GM06990 (cell line): ENCODE data around the gene USP14.

ENCODE experiments used
- DNase-seq: peaks from one replicate; pipeline ENCODE4 v3.0.0-alpha.2; 2011; ENCODE audit not compliant: insufficient read length; ENCODE audit errors: extremely low read depth
- H3K27me3 ChIP-seq: replicated peaks from 2 replicates; pipeline ENCODE4 v1.6.0; 2011; ENCODE audit warnings: low read length; ENCODE audit not compliant: control insufficient read depth, insufficient read depth
- H3K36me3 ChIP-seq: 2 replicates; pipeline ENCODE4 v1.5.1; 2011; ENCODE audit warnings: low read length; ENCODE audit not compliant: control insufficient read depth, insufficient read depth
- H3K4me3 ChIP-seq: replicated peaks from 2 replicates; pipeline ENCODE4 v1.5.1; 2011; ENCODE audit warnings: low read depth, mild to moderate bottlenecking, control low read depth, low read length
- TF ChIP-seq, protein P1 (sequence below): IDR thresholded peaks from 2 replicates; pipeline ENCODE4 v1.5.1; 2011; ENCODE audit warnings: low read length, control low read depth, mild to moderate bottlenecking, inconsistent platforms; ENCODE audit not compliant: insufficient read depth, poor library complexity, severe bottlenecking

USP14 gene

DNA sequence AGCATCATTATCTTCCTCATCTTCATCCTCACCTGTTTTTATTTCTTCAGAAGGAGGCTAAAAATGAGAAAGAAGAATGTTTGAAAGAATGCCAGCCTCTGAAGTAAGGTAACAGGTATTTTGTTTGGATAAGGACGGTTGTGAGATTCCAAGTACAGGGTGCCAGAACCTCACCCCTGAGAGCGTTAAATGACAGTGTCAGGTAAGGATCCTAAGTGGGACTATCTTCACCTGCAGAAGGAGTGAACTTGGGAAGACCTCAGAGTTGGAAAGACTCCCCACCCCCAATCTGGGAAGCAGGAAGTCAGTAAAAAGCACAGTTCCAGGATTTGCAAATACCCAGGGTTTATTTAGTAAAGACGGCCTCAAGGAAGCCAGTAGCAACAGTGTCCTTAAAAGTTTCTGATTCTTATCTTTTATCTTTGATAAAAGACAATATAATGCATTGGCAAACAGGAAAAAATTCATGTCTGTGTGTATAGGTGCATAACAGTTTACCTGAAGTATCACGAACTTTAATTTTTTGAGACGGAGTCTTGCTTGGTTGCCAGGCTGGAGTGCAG is 57.2 kb downstream of the USP14 start:
- peaks cover 14% of the 10 kb centered on the region for H3K36me3 ChIP-seq
- DNase-seq, result no peak
- TF ChIP-seq, protein P1, sequence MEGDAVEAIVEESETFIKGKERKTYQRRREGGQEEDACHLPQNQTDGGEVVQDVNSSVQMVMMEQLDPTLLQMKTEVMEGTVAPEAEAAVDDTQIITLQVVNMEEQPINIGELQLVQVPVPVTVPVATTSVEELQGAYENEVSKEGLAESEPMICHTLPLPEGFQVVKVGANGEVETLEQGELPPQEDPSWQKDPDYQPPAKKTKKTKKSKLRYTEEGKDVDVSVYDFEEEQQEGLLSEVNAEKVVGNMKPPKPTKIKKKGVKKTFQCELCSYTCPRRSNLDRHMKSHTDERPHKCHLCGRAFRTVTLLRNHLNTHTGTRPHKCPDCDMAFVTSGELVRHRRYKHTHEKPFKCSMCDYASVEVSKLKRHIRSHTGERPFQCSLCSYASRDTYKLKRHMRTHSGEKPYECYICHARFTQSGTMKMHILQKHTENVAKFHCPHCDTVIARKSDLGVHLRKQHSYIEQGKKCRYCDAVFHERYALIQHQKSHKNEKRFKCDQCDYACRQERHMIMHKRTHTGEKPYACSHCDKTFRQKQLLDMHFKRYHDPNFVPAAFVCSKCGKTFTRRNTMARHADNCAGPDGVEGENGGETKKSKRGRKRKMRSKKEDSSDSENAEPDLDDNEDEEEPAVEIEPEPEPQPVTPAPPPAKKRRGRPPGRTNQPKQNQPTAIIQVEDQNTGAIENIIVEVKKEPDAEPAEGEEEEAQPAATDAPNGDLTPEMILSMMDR, result no peak
- no peak overlapping the region for H3K4me3 ChIP-seq
- H3K27me3 ChIP-seq, result no peaks in the 10 kb centered on the region

DNA sequence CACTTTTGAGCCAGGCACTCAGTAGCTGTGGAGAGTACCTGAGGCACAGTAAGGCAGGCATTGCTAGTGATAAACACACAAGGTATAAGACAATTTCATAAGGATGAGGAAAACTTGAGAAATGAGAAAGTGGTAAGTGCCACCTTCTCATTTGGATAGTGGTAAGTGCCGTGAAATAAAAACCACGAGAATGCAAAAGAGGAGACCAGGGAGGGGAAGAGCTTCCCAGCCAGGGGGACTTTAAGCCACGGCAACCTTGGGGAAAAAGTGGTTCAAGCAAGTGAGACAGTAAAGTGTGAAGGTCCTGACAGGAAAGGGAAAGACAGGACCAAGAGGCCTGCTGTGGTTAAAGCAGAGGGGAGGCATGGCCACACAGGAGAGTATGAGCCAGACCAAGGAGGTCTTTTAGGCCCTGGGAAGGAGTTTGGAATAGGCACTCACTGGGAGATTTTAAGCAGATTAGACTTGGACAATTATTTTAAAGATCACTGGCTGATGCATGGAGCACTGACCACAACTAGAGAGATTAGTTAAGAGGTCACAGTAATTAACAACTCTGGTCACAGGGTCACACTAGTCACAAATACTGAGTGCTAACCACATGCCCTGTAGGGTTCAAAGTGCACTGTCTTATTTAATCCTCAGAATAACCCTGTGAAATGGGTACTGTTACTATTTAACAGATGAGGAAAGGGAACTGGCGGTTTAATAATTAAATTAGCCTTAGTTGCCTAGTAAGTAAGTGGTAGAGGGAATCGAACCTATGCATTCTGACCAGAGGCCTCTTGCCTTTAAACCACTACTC is 59.4 kb downstream of the USP14 start:
- Histone ChIP-seq H3K4me3 (no peak overlapping the region), H3K27me3 (no peaks in the 10 kb centered on the region), H3K36me3 (peaks cover 9% of the 10 kb centered on the region)
- TF ChIP-seq, protein P1, result no peak
- no peak for DNase-seq

DNA sequence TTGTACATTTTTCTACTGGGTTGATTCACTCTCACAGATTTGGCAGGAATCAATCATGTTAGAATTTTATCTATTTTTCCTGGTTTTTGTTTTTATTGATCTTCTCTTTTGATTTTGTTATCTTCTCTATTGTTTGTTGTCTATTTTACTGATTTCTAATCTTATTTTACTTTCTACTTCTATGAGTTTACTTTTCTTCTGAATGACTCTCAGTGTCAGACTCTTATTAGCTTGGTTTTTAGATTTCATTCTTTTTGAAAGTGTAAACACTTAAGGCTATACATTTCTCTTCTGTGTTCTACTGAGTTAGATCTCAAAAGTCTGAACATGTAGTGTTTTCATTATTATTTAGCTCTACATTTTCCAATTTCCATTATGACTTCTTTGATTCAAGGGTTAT is 62.4 kb downstream of the USP14 start:
- Histone ChIP-seq H3K36me3 (peaks cover 7% of the 10 kb centered on the region), H3K27me3 (no peaks in the 10 kb centered on the region), H3K4me3 (no peak overlapping the region)
- no peak for DNase-seq
- TF ChIP-seq, protein P1, result no peak

DNA sequence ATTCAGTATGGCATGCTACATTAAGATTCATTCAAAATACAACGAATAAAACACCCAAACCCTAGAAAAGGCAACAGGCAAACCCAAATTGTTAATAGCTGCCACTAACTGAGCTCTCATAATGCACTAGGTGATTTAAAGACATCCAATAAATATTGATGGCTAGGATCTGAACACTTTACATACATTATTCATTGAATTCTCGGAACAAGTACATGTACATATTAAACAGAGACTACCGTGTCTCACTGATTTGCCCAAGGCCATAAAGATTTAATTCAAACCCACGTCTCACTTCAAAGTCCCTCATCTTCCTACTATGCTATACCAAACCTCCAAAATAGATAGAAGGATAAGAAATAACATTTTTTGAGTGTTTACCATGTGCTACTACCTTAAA is 67.4 kb downstream of the USP14 start:
- Histone ChIP-seq H3K27me3 (no peaks in the 10 kb centered on the region), H3K36me3 (peaks cover 3% of the 10 kb centered on the region), H3K4me3 (no peak overlapping the region)
- no peak for DNase-seq
- TF ChIP-seq, protein P1, result no peak

DNA sequence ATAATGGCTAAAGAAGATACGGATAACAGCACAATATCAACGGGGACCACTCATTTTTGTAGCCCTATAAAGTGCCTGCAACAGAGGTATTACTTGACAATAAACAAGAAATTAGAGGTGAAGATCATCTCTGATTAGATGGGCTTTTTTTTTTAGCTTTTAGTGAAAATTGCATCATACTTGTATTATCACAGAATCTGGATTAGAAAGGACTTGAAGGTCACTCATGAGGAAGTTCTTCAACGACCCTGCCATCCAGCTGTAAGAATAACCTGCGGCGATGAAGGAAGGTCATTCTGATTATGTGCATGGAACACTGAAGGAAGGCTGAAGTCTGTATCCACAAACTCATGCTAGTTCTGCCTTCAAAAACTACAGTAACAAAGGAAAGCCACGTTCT is 69.0 kb downstream of the USP14 start:
- TF ChIP-seq, protein P1, result no peak
- peaks cover 3% of the 10 kb centered on the region for H3K36me3 ChIP-seq
- no peak for DNase-seq

DNA sequence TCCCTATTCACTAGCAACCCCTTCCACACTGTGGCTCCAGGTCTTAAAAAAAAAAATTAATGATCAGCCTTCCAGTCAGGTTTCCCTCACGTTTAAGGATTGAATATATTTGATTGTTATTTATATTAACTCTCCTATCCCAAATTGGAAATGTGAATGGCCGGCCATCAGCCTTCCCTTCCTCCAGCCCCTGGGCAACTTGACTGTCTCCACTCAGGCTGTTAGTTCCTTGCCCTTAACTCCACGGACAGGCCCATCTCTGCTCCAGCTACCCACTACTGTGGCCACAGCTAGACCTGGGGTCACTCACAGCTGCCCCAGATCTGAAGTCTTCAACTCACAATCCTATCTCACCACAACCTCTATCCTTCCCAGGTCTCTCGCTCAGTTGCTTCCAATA is 69.5 kb downstream of the USP14 start:
- no peak overlapping the region for H3K4me3 ChIP-seq
- H3K36me3 ChIP-seq, result peaks cover 3% of the 10 kb centered on the region
- H3K27me3 ChIP-seq, result no peaks in the 10 kb centered on the region
- TF ChIP-seq, protein P1, result no peak
- DNase-seq, result no peak

More for the DNA sequence above, 69.0 kb downstream of the USP14 start:
- H3K27me3 ChIP-seq, result no peaks in the 10 kb centered on the region
- no peak overlapping the region for H3K4me3 ChIP-seq
